Liver (tissue), 3 donors: ENCODE measurements around the gene UBA7.

Experiments
- EGR1 ChIP-seq, 2 donors: IDR thresholded peaks; 2 replicates each; pipeline ENCODE4 v1.6.1; 2016 to 2018; ENCODE audit warnings: antibody characterized with exemption in 2 of 2, low read depth in 2 of 2
- GABPA ChIP-seq, 2 donors: IDR thresholded peaks in 1 of 2; conservative IDR thresholded peaks in 1 of 2; 2 replicates each; pipeline ENCODE4 v1.6.1; 2016; ENCODE audit warnings: antibody characterized with exemption in 2 of 2, mild to moderate bottlenecking in 1 of 2, moderate library complexity in 1 of 2
- JUND ChIP-seq, 2 donors: IDR thresholded peaks; 2 replicates each; pipeline ENCODE4 v1.6.1; 2016; ENCODE audit warnings: antibody characterized with exemption in 2 of 2
- MAX ChIP-seq: IDR thresholded peaks from 2 replicates; pipeline ENCODE4 v1.6.1; 2016; ENCODE audit warnings: antibody characterized with exemption
- RAD21 ChIP-seq, 2 donors: IDR thresholded peaks; 2 replicates each; pipeline ENCODE4 v1.6.1; 2016; ENCODE audit warnings: antibody characterized with exemption in 2 of 2, mild to moderate bottlenecking in 2 of 2
- SP1 ChIP-seq: IDR thresholded peaks from 2 replicates; pipeline ENCODE4 v1.6.1; 2018; ENCODE audit warnings: antibody characterized with exemption, mild to moderate bottlenecking
- TAF1 ChIP-seq: conservative IDR thresholded peaks from 2 replicates; pipeline ENCODE4 v1.6.1; 2016; ENCODE audit warnings: antibody characterized with exemption, mild to moderate bottlenecking
- YY1 ChIP-seq: IDR thresholded peaks from 2 replicates; pipeline ENCODE4 v1.6.1; 2016; ENCODE audit warnings: antibody characterized with exemption, mild to moderate bottlenecking
- TF ChIP-seq, protein P1 (sequence below): IDR thresholded peaks from 2 replicates; pipeline ENCODE4 v1.6.1; 2016; ENCODE audit warnings: antibody characterized with exemption, mild to moderate bottlenecking
- TF ChIP-seq, protein P2 (sequence below): fragments of 150-350 bp; IDR thresholded peaks from 2 replicates; pipeline ENCODE4 v1.5.1; 2017; ENCODE audit warnings: improper control_type of control experiment, low read depth, low read length; ENCODE audit not compliant: missing input control
- donor health status: healthy.
- donor health status: healthy.

DNA sequence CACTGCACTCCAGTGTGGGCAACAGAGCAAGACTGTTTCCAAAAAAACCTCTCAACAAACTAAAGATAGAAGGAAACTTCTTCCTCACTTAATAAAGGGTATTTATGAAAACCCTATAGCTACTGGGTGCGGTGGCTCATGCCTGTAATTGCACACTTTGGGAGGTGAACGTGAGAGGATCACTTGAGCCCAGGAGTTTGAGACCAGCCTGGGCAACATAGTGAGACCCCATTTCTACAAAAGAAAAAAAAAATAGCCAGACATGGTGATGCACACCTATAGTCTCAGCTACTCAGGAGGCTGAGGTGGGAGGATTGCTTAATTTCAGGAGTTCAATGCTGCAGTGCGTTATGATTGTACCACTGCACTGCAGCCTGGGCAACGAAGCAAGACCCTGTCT is 49.8 kb downstream of the UBA7 start:
- TF ChIP-seq, protein P1, sequence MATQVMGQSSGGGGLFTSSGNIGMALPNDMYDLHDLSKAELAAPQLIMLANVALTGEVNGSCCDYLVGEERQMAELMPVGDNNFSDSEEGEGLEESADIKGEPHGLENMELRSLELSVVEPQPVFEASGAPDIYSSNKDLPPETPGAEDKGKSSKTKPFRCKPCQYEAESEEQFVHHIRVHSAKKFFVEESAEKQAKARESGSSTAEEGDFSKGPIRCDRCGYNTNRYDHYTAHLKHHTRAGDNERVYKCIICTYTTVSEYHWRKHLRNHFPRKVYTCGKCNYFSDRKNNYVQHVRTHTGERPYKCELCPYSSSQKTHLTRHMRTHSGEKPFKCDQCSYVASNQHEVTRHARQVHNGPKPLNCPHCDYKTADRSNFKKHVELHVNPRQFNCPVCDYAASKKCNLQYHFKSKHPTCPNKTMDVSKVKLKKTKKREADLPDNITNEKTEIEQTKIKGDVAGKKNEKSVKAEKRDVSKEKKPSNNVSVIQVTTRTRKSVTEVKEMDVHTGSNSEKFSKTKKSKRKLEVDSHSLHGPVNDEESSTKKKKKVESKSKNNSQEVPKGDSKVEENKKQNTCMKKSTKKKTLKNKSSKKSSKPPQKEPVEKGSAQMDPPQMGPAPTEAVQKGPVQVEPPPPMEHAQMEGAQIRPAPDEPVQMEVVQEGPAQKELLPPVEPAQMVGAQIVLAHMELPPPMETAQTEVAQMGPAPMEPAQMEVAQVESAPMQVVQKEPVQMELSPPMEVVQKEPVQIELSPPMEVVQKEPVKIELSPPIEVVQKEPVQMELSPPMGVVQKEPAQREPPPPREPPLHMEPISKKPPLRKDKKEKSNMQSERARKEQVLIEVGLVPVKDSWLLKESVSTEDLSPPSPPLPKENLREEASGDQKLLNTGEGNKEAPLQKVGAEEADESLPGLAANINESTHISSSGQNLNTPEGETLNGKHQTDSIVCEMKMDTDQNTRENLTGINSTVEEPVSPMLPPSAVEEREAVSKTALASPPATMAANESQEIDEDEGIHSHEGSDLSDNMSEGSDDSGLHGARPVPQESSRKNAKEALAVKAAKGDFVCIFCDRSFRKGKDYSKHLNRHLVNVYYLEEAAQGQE: no peak
- TF ChIP-seq, protein P2, sequence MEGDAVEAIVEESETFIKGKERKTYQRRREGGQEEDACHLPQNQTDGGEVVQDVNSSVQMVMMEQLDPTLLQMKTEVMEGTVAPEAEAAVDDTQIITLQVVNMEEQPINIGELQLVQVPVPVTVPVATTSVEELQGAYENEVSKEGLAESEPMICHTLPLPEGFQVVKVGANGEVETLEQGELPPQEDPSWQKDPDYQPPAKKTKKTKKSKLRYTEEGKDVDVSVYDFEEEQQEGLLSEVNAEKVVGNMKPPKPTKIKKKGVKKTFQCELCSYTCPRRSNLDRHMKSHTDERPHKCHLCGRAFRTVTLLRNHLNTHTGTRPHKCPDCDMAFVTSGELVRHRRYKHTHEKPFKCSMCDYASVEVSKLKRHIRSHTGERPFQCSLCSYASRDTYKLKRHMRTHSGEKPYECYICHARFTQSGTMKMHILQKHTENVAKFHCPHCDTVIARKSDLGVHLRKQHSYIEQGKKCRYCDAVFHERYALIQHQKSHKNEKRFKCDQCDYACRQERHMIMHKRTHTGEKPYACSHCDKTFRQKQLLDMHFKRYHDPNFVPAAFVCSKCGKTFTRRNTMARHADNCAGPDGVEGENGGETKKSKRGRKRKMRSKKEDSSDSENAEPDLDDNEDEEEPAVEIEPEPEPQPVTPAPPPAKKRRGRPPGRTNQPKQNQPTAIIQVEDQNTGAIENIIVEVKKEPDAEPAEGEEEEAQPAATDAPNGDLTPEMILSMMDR: no peak
- no peak for TF ChIP-seq MAX
- TF ChIP-seq YY1: no peak
- no peak for TF ChIP-seq RAD21 (IDR thresholded peaks at IDR 0.05)
- TF ChIP-seq SP1: no peak
- TF ChIP-seq TAF1: no peak
- TF ChIP-seq EGR1 (IDR thresholded peaks at IDR 0.05; ENCODE audit: low read depth in 2 of 2): no peak
- TF ChIP-seq JUND (IDR thresholded peaks at IDR 0.05): no peak
- TF ChIP-seq GABPA (IDR thresholded peaks at IDR 0.05 in 1 of 2, conservative IDR thresholded peaks at IDR 0.05 in 1 of 2): no peak
